Peyer's patch (tissue), 4 donors: Measurements from ENCODE around the gene POU2AF3.

Experiments
- CTCF ChIP-seq, 6 experiments: fragments of 450-650 bp in 4 of 6; fragments of 200-600 bp in 2 of 6; sonication (generic) in 1 of 6; IDR thresholded peaks; one replicate each; pipeline ENCODE4 v1.5.1; 2017 to 2019; ENCODE audit warnings: antibody characterized with exemption in 6 of 6, mild to moderate bottlenecking in 3 of 6, moderate library complexity in 1 of 6
- POLR2A ChIP-seq, 2 donors: fragments of 450-650 bp; IDR thresholded peaks; one replicate each; pipeline ENCODE4 v1.5.1; 2017; ENCODE audit warnings: antibody characterized with exemption in 2 of 2, mild to moderate bottlenecking in 2 of 2, moderate library complexity in 2 of 2

DNA sequence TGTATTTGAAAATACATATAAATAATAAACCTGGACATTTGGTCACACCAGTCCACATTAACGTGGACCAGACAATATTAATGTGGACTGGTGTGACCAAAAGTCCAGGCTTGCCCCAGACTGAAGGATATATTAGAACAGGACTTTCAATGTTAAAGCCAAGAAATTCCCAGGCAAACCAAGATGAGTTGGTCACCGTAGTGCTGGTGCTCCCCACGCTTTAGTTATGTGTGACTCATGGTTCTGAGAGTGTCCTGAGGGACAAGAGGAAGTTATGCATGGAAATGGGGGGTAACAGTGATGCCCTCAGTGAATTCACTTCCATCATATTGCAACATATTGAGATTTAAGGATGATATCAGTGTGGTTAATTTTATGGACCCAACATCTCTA is 49.4 kb downstream of the POU2AF3 start:
- TF ChIP-seq POLR2A (IDR thresholded peaks at IDR 0.05): no peak
- no peak for TF ChIP-seq CTCF (IDR thresholded peaks at IDR 0.05)
